Measurements from ENCODE around the gene C10orf53.
"Not testable (repeated sequence)": the region's sequence is repeated elsewhere in the genome, so short reads cannot be mapped to it uniquely, and the experiment has no call there.

Gene C10orf53

DNA sequence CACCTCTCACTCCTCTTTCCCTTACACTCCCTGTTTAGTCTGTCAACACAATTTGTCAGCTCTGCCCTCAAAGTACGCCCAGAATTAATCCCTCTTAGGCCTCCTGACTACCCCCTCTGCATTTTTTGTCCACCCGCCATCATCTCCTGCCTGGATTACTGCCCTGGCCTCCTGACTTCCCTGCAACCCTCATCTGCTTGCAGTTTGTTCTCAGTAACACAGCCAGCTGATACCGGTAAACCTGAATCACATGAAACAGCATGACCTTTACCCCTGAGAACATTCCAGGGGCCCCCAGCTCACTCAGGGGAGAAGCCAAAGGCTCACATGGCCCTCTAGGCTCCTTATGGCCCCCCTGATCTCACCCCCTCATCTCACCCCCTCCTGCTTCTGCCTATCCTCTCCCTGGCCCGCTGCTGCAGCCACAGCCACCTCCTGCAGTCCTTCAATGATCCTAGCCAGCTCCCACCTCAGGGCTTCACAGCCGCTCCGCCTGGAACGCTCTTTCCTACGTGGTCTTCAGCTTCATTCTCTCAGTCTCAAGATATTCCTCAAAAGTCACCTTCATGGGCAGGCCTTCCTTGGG, 8.9 kb downstream of the C10orf53 start:
- no peak for DNase-seq

DNA sequence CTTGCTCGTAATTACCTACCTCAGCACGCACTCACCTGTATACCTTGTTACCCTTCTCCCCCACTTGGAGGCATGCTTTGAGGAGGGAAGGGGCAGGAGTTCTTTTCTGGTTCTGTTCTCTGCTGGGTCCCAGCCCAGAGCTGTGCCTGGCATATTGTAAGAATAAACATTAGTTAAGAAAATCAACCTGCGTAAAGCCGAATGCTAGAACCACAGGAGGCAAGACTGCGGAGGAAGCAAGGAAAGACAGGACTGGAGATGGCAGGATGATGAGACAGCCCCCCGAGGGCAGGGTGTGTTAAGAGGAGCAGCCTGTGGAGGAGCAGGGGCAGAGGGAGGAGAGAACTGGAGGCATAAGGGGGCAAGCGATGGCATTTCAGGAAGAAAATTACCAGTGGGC, 9.5 kb downstream of the C10orf53 start:
- DNase-seq, result no peak

- no peak for DNase-seq
Observed at GRCh38 chr10:49689882-49690510, 10.5 kb downstream of the C10orf53 start.

- no peak for DNase-seq
Observed at GRCh38 chr10:49690698-49691356, 11.4 kb downstream of the C10orf53 start.

DNA sequence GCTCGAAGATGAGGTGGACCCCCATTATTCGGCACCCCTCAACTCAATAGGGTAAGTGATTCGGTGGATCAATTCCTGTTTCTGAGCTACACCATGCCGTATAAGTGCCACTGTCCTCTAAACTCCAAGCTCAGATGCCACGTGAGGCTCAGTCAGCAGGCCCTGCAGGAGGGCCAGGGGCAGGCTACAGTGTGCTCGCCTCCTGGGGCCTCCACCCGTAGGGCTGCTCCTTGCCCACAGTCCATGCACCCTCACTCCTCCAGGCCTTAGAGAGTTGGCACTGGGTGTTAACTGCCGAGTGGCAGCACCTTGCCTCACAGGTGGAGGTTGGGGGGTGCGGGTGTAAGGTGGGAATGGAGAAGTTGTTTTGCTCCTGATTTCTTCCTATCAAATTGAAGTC, 12.1 kb downstream of the C10orf53 start:
- no peak for DNase-seq

GRCh38 chr10:49694466-49694865, 15.0 kb downstream of the C10orf53 start:
- no peak for DNase-seq

DNA sequence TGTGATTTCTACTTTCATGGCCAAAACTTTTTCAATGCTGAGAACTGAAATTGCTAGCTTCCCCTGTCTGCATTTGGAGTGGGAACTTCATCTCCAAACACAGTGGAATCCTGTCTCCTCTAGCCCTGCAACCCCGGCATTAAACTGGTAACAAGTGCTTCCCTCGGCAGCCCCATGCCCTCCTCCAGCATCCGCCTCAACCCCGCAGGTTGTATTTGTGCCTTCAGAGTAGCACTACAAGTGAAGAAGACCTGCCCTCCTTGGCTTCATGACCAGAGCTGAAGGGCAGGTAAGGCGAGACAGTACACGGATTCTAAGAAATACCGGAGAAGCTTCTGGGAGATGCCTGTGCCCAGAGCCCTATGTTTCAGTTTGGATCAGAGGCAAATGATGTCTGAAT, 16.9 kb downstream of the C10orf53 start:
- DNase-seq, result no peak

GRCh38 chr10:49698679-49699078, 19.2 kb downstream of the C10orf53 start:
- DNase-seq, result no peak

- DNase-seq, result no peak
Observed at GRCh38 chr10:49700211-49700610, 20.8 kb downstream of the C10orf53 start.

- DNase-seq, result no peak
Observed at GRCh38 chr10:49700997-49701396, 21.5 kb downstream of the C10orf53 start.

DNA sequence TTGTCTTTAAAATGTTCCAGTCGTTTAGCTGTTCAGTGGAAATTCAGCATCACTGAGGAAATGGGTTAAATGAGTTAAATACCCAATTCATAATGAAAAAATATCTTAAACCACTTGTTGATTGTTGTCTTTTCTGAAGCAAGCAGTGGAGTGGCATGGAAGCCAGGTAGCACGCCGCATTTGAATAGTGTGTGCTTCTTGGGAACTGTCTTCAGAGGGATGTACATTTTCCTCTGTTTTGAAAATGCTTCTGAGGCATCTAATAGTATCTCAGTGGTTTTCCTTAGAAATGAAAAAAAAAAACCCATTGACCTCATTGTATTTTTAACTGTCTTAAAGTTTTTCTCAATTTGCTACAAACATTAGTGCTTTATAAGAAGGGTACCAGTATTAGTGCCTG, 28.1 kb downstream of the C10orf53 start:
- DNase-seq, result no peak

DNA sequence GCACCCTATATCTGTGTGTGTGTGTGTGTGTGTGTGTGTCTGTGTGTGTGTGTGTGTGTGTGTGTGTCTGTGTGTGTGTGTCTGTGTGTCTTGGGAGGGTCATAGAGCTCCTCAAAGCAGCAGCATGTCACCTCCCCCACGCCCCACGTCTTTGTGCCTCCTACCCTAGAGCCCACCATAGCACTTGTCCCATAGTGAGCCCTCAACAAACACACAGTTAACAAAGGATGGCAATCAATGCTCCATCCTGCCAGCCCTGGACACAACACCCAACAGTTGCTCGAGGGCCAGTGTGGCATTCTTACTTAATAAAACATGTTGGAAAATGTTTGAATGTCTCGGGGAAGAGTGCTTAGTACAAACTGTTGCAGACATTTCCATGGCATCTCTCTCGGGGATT, 30.5 kb downstream of the C10orf53 start:
- DNase-seq, result no peak

GRCh38 chr10:49710966-49711365, 31.5 kb downstream of the C10orf53 start:
- DNase-seq, result no peak

DNA sequence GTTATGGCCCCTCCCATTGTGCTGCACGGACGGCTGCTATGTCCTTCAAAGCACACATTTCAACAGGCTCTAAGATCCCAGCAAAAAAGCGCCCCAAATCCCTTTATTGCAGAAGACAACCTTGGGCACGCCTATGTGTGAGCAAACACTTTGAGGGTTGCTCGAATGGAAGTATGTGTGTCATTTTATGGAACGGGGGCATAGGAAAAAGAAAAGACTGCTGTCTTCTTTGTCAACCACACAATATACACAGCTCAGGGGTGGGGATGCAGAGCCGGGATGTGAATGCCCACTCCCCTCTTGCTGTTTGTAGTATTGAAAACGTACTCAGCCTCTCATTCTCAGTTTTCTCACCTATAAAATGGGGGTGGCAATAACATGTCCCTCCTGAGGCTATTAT, 32.0 kb downstream of the C10orf53 start:
- DNase-seq, result no peak

DNA sequence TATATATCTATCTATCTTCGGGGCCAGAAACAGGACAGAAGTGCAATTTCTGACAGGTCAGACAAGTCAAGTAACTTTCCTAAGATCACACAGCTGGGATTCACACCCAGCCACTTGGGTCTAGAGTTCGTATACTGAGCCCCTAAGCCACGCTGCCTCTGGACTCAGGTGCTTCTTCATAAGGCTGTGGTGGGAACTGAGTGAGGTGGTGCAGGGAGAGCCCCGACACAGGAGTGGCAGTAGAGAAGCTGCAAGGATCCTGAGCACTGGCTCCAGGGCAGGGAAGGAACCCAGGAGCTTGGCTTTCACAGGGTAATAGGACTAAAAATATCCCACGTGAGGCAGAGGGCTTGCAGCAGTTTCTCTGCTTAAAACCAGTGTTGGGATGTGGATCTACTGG, 33.8 kb downstream of the C10orf53 start:
- no peak for DNase-seq

DNA sequence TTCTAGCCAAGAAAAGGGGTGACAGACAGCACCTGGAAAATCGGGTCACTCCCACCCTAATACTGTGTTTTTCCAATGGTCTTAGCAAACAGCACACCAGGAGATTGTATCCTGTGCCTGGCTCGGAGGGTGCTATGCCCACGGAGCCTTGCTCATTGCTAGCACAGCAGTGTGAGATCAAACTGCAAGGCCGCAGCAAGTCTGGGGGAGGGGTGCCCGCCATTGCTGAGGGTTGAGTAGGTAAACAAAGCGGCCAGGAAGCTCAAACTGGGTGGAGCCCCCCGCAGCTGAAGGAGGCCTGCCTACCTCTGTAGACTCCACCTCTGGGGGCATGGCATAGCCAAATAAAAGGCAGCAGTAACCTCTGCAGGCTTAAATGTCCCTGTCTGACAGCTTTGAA, 35.7 kb downstream of the C10orf53 start:
- not testable (repeated sequence) for DNase-seq

DNA sequence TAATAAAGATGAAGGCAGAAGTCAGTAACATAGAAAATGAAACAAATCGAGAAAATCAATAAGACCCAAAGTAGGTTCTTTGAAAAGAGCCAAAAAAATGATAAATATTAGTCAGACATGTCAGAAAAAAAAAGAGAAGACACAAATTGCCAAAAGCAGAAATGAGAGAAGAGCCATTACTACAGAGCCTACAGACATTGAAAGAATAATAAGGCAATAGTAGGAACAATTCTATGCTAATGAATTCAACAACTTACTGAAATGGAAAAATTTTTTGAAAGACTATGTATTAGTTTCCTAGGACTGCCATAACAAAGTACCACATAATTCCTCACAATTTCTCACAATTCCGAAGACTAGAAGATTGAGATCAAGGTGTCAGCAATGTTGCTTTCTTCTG, 47.1 kb downstream of the C10orf53 start:
- no peak for DNase-seq

DNA sequence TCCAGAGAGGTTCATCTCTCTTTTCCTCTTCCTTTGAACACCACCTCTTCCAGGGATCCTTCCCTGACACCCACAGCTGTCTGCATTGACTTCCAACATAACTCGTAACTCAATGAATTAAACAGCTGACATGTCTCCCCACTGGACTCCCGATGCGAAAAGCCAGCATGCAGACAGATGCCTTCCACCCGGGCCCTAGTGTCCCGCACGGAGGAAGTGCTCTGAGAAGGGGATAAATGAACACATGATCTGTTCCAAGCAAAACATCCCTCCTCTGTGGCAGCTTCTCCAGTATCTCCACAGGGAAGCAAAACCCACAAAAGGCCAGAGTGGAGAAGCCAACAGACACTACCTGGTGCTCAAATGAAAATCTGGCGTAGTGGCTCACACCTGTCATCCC, 54.4 kb downstream of the C10orf53 start:
- DNase-seq, result no peak

DNA sequence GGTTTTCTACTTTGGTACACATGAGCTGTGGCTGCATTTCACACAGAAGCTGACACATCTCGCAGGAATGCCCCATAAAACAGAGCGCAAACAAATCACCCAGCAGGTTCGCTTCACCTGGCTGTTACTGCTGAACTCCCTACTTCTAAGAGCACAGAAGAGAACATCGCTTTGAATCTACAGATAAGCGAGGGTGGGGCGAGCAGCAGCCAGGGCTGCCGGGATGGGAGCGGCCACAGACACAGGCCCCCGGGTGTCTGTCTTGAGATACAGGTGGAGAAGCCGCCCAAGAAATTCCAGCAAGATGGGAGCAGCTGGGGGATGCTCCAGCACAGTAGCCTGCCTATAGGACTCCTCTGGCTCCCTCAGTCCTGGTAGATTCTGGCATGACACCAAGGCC, 55.2 kb downstream of the C10orf53 start:
- DNase-seq, result no peak

DNA sequence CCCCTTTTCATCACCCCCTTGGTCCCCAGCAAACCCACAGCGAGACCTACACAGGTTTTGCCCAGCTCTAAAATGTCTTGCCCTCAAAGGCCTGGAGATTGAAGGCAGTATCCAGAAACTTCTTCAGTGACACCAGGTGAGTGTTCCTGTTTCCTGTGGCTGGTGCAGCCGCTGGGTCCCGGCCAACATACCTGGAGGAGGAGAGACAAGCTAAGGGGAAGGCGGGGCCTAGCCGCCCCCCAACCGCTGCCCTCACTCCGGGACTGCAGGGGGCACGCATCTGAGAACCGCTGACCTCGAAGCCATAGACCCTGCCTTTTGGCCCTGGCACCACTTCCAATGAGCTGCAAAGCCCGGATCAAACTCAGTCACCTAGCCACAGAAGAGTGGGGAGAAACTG, 55.7 kb downstream of the C10orf53 start:
- DNase-seq, result no peak

- DNase-seq, result no peak
Observed at GRCh38 chr10:49735848-49736563, 56.6 kb downstream of the C10orf53 start.

DNA sequence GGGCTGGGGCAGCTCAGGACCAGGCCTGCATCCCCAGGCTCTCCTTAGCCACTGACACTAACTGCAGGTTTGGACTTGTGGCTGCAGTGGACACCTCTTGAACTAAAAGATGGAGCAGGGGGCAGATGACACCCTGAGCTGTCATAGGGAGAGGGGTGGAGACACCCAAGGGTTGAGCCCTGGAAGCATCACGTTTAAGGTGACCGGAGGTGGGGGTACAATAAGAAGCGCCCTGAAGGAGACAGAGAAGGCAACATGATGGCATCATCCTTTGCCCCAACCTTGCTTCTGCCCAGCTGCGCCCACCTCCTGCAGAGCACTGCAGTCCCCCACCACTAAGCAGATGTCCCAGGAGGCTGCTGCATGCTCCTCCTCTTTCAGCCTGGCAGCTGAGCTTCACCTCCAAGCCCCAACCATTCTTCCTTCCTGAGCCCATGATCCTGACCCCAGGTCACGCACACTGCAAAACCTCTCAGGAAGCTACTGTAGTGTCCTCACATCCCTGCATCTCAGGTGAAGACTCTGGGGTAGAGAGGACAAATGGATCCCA, 57.2 kb downstream of the C10orf53 start:
- no peak for DNase-seq

GRCh38 chr10:49737474-49738201, 58.2 kb downstream of the C10orf53 start:
- DNase-seq, result no peak
